OCI-LY1 (cell line): ENCODE results near the gene KRT28.

Experiments
- H2AFZ ChIP-seq: fragments of 200-600 bp; sonication (generic), shearing (Covaris generic); 2 replicates; pipeline ENCODE4 v1.6.0; 2014; ENCODE audit warnings: antibody characterized with exemption, mild to moderate bottlenecking, low read length
- H3F3A ChIP-seq: fragments of 200-600 bp; sonication (generic), shearing (Covaris generic); 2 replicates; pipeline ENCODE4 v1.6.0; 2014; ENCODE audit warnings: mild to moderate bottlenecking, antibody characterized with exemption, low read length, moderate library complexity; ENCODE audit not compliant: insufficient read depth
- H3K27ac ChIP-seq: fragments of 200-600 bp; sonication (generic); 2 replicates; pipeline ENCODE4 v1.5.1; 2014; ENCODE audit warnings: low read length, mixed run types, mild to moderate bottlenecking, low read depth; ENCODE audit not compliant: poor library complexity, severe bottlenecking
- H3K27me3 ChIP-seq: fragments of 200-600 bp; sonication (generic); 2 replicates; pipeline ENCODE4 v1.6.0; 2014; ENCODE audit warnings: antibody characterized with exemption, mild to moderate bottlenecking, low read length, moderate library complexity; ENCODE audit not compliant: insufficient read depth
- H3K36me3 ChIP-seq: fragments of 200-600 bp; sonication (generic); 2 replicates; pipeline ENCODE4 v1.6.1; 2014; ENCODE audit warnings: mild to moderate bottlenecking, antibody characterized with exemption, low read length, moderate library complexity, mixed read lengths; ENCODE audit not compliant: insufficient read depth
- H3K4me1 ChIP-seq: fragments of 200-600 bp; sonication (generic); 2 replicates; pipeline ENCODE4 v1.5.1; 2014; ENCODE audit warnings: mild to moderate bottlenecking, low read length, moderate library complexity; ENCODE audit not compliant: insufficient read depth, severe bottlenecking
- H3K4me2 ChIP-seq: fragments of 200-600 bp; sonication (generic), shearing (Covaris generic); 2 replicates; pipeline ENCODE4 v1.6.1; 2014; ENCODE audit warnings: low read length
- H3K4me3 ChIP-seq: fragments of 200-600 bp; sonication (generic); 2 replicates; pipeline ENCODE4 v1.5.1; 2014; ENCODE audit warnings: low read length, low read depth, mild to moderate bottlenecking, mixed read lengths; ENCODE audit not compliant: poor library complexity, severe bottlenecking
- H3K79me2 ChIP-seq: fragments of 200-600 bp; shearing (Covaris generic); 2 replicates; pipeline ENCODE4 v1.6.1; 2016; ENCODE audit warnings: mixed run types, low read length, mixed read lengths; ENCODE audit not compliant: insufficient read depth
- H3K9ac ChIP-seq: fragments of 200-600 bp; sonication (generic), shearing (Covaris generic); 2 replicates; pipeline ENCODE4 v1.6.1; 2014; ENCODE audit warnings: mild to moderate bottlenecking, low read length, mixed read lengths
- H3K9me2 ChIP-seq: fragments of 200-600 bp; sonication (generic), shearing (Covaris generic); 2 replicates; pipeline ENCODE4 v1.6.1; 2014; ENCODE audit warnings: low read depth, mild to moderate bottlenecking, low read length, mixed read lengths
- H3K9me3 ChIP-seq: fragments of 200-600 bp; shearing (Covaris generic); 2 replicates; pipeline ENCODE4 v1.6.1; 2014; ENCODE audit warnings: low read length, mixed read lengths
- H4K20me1 ChIP-seq: fragments of 200-600 bp; sonication (generic), shearing (Covaris generic); 2 replicates; pipeline ENCODE4 v1.6.0; 2016; ENCODE audit warnings: mild to moderate bottlenecking, low read length; ENCODE audit not compliant: insufficient read depth
- CTCF ChIP-seq: fragments of 200-600 bp; sonication (generic), shearing (Covaris generic); IDR thresholded peaks from 2 replicates; pipeline ENCODE4 v1.5.1; 2017; ENCODE audit warnings: mild to moderate bottlenecking, antibody characterized with exemption, low read length, moderate library complexity, mixed read lengths
- EZH2 ChIP-seq: fragments of 200-600 bp; sonication (generic), shearing (Covaris generic); IDR thresholded peaks from 2 replicates; pipeline ENCODE4 v1.8.0; 2017; ENCODE audit warnings: borderline replicate concordance, mixed run types, mild to moderate bottlenecking, antibody characterized with exemption, low read length, moderate library complexity, mixed read lengths

Gene KRT28

GRCh38 chr17:40779181-40779909 is 20.4 kb downstream of the KRT28 start:
- Histone ChIP-seq H3K4me1 (no peaks in the 10 kb centered on the region), H3K79me2 (no peaks in the 10 kb centered on the region), H3K4me2 (no peak overlapping the region), H4K20me1 (no peaks in the 10 kb centered on the region), H3F3A (no peaks in the 10 kb centered on the region), H3K27me3 (peaks cover 4% of the 10 kb centered on the region; the same call in 1 of the 2 replicates), H3K4me3 (no peak overlapping the region), H2AFZ (no peak overlapping the region), H3K36me3 (no peaks in the 10 kb centered on the region), H3K9me3 (no peaks in the 10 kb centered on the region), H3K27ac (no peak overlapping the region), H3K9ac (no peak overlapping the region), H3K9me2 (no peaks in the 10 kb centered on the region)
- TF ChIP-seq CTCF = no peak
- TF ChIP-seq EZH2 = no peak

- Histone ChIP-seq H3K36me3 (no peaks in the 10 kb centered on the region), H3K9me3 (no peaks in the 10 kb centered on the region)
- no peak for TF ChIP-seq CTCF
- no peak for TF ChIP-seq EZH2
Measured at GRCh38 chr17:40778461-40778860, 21.3 kb downstream of the KRT28 start.

GRCh38 chr17:40777971-40778370 is 21.8 kb downstream of the KRT28 start:
- H3K9me3 ChIP-seq = no peaks in the 10 kb centered on the region
- H3K36me3 ChIP-seq = no peaks in the 10 kb centered on the region
- no peak overlapping the region for H3K4me3 ChIP-seq
- no peak overlapping the region for H3K27ac ChIP-seq
- no peaks in the 10 kb centered on the region for H3K4me1 ChIP-seq
- TF ChIP-seq CTCF (no peak), EZH2 (no peak)
- H3F3A ChIP-seq = no peaks in the 10 kb centered on the region
- H3K4me2 ChIP-seq = no peak overlapping the region
- no peak overlapping the region for H3K9ac ChIP-seq
- H4K20me1 ChIP-seq = no peaks in the 10 kb centered on the region
- no peaks in the 10 kb centered on the region for H3K79me2 ChIP-seq
- peaks cover 4% of the 10 kb centered on the region; the same call in 1 of the 2 replicates for H3K27me3 ChIP-seq
- no peak overlapping the region for H2AFZ ChIP-seq
- no peaks in the 10 kb centered on the region for H3K9me2 ChIP-seq

More at GRCh38 chr17:40778461-40778860, 21.3 kb downstream of the KRT28 start:
- H3K79me2 ChIP-seq = no peaks in the 10 kb centered on the region
- no peak overlapping the region for H3K4me2 ChIP-seq
- no peaks in the 10 kb centered on the region for H3F3A ChIP-seq
- H3K4me1 ChIP-seq = no peaks in the 10 kb centered on the region
- no peak overlapping the region for H2AFZ ChIP-seq
- no peaks in the 10 kb centered on the region for H3K9me2 ChIP-seq
- H3K27me3 ChIP-seq = peaks cover 4% of the 10 kb centered on the region; the same call in 1 of the 2 replicates
- no peak overlapping the region for H3K4me3 ChIP-seq
- H3K9ac ChIP-seq = no peak overlapping the region
- H4K20me1 ChIP-seq = no peaks in the 10 kb centered on the region
- no peak overlapping the region for H3K27ac ChIP-seq
